Lower lobe of right lung (tissue), 2 donors: ENCODE data around the gene RAPGEF3. TPM values are rescaled to one million over a fixed set of nuclear protein-coding genes. Genes with fewer than 3 reads are reported as not detected.
A peak's percentile ranks its signal among the peaks of the same experiment; 100 is the strongest.

Experiments
- ATAC-seq, 2 donors: fragments of 200-7000 bp; cut with Tn5 transposase; one replicate each; pipeline ENCODE4 v1.9.1; 2020 to 2022; ENCODE audit warnings: mild to moderate bottlenecking in 2 of 2, moderate library complexity in 2 of 2
- DNase-seq: peaks from one replicate; pipeline ENCODE4 v3.0.0-alpha.2; 2020
- H3K27ac ChIP-seq: fragments of 200-600 bp; one replicate; pipeline ENCODE4 v1.8.0; 2022
- H3K27me3 ChIP-seq: fragments of 200-600 bp; one replicate; pipeline ENCODE4 v1.8.0; 2022; ENCODE audit warnings: low read depth
- H3K36me3 ChIP-seq: fragments of 200-600 bp; one replicate; pipeline ENCODE4 v1.8.0; 2022; ENCODE audit warnings: mild to moderate bottlenecking
- H3K4me1 ChIP-seq: fragments of 200-600 bp; one replicate; pipeline ENCODE4 v1.8.0; 2022
- H3K4me3 ChIP-seq: fragments of 200-600 bp; one replicate; pipeline ENCODE4 v1.8.0; 2022; ENCODE audit warnings: mild to moderate bottlenecking
- H3K9me3 ChIP-seq: fragments of 200-600 bp; one replicate; pipeline ENCODE4 v1.8.0; 2022
- CTCF ChIP-seq: fragments of 200-600 bp; IDR thresholded peaks from one replicate; pipeline ENCODE4 v1.8.0; 2022; ENCODE audit warnings: antibody characterized with exemption, mild to moderate bottlenecking
- intact Hi-C: fragments of 100-400 bp; cut with DNase I; formaldehyde crosslinking; loops from one replicate; pipeline ENCODE4 v1.11.0; 2022
- total RNA-seq: library from RNA; stranded (reverse); fragmentation: NEBNext Ultra II Directional; extraction: Animal tissue kit (Norgen Biotek cat#: 25700); gene quantifications from one replicate; pipeline ENCODE4 v1.2.1, GENCODE V29; 2021
- donor health status: DM: no; HTN: yes; CAD: no; lungs with severe emphysema.

The RAPGEF3 gene
- total RNA-seq, 1 donor from 2014 or later: 44.5 TPM

DNA sequence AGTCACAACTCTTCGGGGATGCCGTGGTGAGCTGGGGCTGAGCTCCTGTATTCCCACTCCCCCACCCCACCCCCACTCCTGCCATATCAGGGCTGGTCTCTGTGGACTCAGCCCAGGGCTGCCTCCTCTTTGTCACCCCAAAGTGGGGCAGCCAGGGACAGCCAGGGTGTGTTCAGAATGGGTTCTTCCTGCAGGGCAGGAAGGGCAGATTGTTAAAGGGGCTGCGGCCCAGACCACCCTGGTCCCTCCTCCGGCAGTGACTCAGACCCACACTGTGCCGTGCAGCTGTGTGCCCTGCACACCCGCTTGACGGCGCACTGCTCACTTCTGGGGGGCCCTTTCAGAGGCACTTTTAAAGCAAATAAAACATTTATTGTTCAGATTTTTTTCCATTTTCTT is 23.7 kb upstream of the RAPGEF3 start:
- ATAC-seq (no peak), DNase-seq (peak; percentile 40)
- TF ChIP-seq CTCF: no peak
- H3K27ac ChIP-seq: no peak overlapping the region
- peaks cover 22% of the 10 kb centered on the region for H3K4me1 ChIP-seq
- H3K36me3 ChIP-seq: peaks cover 59% of the 10 kb centered on the region
- intact Hi-C loops: no loop called here
- no peaks in the 10 kb centered on the region for H3K27me3 ChIP-seq
- H3K9me3 ChIP-seq: no peaks in the 10 kb centered on the region
- no peak overlapping the region for H3K4me3 ChIP-seq

DNA sequence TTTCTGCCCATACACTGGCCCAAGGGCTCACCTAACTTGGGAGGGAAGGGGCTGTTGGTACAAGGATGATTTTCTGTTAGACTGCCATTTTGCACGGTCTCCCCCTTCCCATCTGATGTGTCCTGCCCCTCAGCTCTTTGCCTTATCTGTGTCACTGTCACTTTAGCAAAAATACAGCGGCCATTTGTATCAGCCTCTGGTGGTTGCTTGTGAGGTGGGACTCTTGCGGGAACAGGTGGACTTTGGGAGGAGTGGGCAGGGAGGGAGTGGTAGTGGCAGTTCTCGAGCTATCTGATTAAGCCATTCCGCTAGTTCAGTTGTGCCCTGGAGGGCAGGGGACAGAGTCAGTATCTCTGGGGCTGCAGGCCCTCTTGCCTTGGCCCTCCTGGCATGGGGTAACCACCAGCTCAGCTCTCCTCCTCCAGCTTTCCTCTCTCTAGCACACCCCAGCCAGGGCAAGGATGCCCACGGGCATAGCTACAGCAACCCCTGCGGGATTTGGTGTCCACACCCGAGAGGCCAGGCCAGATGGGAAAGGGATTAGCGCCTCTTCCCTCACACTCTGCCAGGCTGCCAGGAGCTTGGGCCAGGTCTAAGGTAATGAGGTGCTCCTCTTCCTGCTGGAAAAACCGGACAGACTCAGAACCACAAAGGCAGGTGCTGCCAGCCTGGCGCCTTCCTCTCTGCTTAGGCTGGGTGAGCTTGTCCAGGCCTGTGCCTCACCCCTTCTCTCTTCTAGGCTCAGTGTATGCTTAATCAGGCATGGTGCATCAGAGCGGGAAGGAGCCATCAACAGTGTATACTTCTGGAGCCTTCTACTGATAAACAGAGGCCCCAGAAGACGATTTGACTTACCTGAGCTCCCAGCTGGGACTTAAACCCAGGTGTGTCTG is 23.0 kb upstream of the RAPGEF3 start:
- H3K36me3 ChIP-seq: peaks cover 52% of the 10 kb centered on the region
- intact Hi-C loops: no loop called here
- H3K27me3 ChIP-seq: no peaks in the 10 kb centered on the region
- no peaks in the 10 kb centered on the region for H3K9me3 ChIP-seq
- no peak for TF ChIP-seq CTCF
- H3K4me1 ChIP-seq: peaks cover 29% of the 10 kb centered on the region
- no peak overlapping the region for H3K4me3 ChIP-seq
- ATAC-seq: no peak
- H3K27ac ChIP-seq: no peak overlapping the region
- DNase-seq: peak; percentile 38

DNA sequence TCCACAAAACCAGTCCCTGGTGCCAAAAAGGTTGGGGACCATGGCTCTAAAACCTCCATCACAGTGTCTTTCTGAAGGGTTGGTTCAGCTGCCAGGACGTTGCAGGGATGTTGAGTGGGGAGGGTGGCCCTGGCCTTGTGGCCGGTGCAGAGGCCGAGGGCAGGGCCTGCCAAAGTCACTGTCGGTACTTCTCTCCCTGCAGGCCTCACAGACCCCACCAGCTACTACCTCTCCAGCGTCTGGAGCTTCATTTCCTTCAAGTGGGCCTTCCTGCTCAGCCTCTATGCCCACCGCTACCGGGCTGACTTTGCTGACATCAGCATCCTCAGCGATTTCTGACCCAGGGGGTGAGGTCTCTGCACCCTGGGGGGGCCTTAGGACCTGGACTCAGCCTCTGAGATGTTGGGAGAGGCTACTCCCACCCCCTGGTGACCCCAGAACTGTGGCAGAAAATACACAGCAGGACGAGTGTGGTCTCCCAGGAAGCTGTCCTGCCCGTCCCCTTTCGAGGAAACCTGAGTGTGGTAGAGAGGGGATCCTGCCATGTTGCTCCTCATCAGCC is 21.3 kb upstream of the RAPGEF3 start:
- H3K27me3 ChIP-seq: no peaks in the 10 kb centered on the region
- no peaks in the 10 kb centered on the region for H3K9me3 ChIP-seq
- peak in 1 of 2 donors; percentile 3 for ATAC-seq
- no peak for TF ChIP-seq CTCF
- no peak overlapping the region for H3K4me3 ChIP-seq
- intact Hi-C loops: loop anchor here (5.0 kb wide), 1 partner anchor 38 kb away; no protein-coding TSS in a partner anchor
- peak; percentile 35 for DNase-seq
- H3K36me3 ChIP-seq: peaks cover 35% of the 10 kb centered on the region
- peaks cover 46% of the 10 kb centered on the region for H3K4me1 ChIP-seq
- no peak overlapping the region for H3K27ac ChIP-seq

GRCh38 chr12:47779301-47779942 is 20.7 kb upstream of the RAPGEF3 start:
- DNase-seq (peak; percentile 86), ATAC-seq (peak; percentile 86)
- Histone ChIP-seq H3K4me3 (no peak overlapping the region), H3K4me1 (peaks cover 52% of the 10 kb centered on the region), H3K9me3 (no peaks in the 10 kb centered on the region), H3K36me3 (peaks cover 29% of the 10 kb centered on the region), H3K27me3 (no peaks in the 10 kb centered on the region), H3K27ac (no peak overlapping the region)
- intact Hi-C loops: loop anchor here (5.0 kb wide), 1 partner anchor 37 kb away; no protein-coding TSS in a partner anchor
- TF ChIP-seq CTCF: peak; percentile 95

- intact Hi-C loops: loop anchor here (5.0 kb wide), 1 partner anchor 37 kb away; no protein-coding TSS in a partner anchor
- Histone ChIP-seq H3K27ac (no peak overlapping the region), H3K27me3 (no peaks in the 10 kb centered on the region), H3K9me3 (no peaks in the 10 kb centered on the region), H3K36me3 (peaks cover 24% of the 10 kb centered on the region), H3K4me1 (peaks cover 57% of the 10 kb centered on the region), H3K4me3 (no peak overlapping the region)
- no peak for TF ChIP-seq CTCF
- ATAC-seq: peak in 1 of 2 donors; percentile 1
- DNase-seq: peak; percentile 46
Measured at GRCh38 chr12:47778881-47779280, 20.2 kb upstream of the RAPGEF3 start.
